Smooth muscle cell (in vitro differentiated cells): ENCODE measurements around the gene CREB5. TPM values are rescaled to one million over a fixed set of nuclear protein-coding genes. Genes with fewer than 3 reads are reported as not detected.
A peak's percentile ranks its signal among the peaks of the same experiment; 100 is the strongest.

Experiments used
- DNase-seq: peaks from one replicate; lab custom pipeline; 2025; ENCODE audit not compliant: unreplicated experiment; lab: John Stamatoyannopoulos, UW
- H2AFZ ChIP-seq: fragments of 200-600 bp; sonication (generic); 2 replicates; pipeline ENCODE4 v1.6.0; 2016; ENCODE audit warnings: antibody characterized with exemption, low read depth, mild to moderate bottlenecking
- H3F3A ChIP-seq: fragments of 200-600 bp; sonication (generic); 2 replicates; pipeline ENCODE4 v1.6.0; 2017; ENCODE audit warnings: antibody characterized with exemption, low read depth
- H3K27ac ChIP-seq: fragments of 200-600 bp; sonication (generic); 2 replicates; pipeline ENCODE4 v1.5.1; 2016; ENCODE audit warnings: low read depth, mild to moderate bottlenecking
- H3K27me3 ChIP-seq: fragments of 200-600 bp; sonication (generic); 2 replicates; pipeline ENCODE4 v1.6.1; 2016; ENCODE audit warnings: low read depth, mild to moderate bottlenecking
- H3K36me3 ChIP-seq: fragments of 200-600 bp; sonication (generic); 2 replicates; pipeline ENCODE4 v1.5.1; 2016; ENCODE audit warnings: low read depth
- H3K4me1 ChIP-seq: fragments of 200-600 bp; sonication (generic); 2 replicates; pipeline ENCODE4 v1.5.1; 2016; ENCODE audit warnings: low read depth
- H3K4me2 ChIP-seq: fragments of 200-600 bp; sonication (generic); 2 replicates; pipeline ENCODE4 v1.6.0; 2016; ENCODE audit warnings: mild to moderate bottlenecking
- H3K4me3 ChIP-seq: fragments of 200-600 bp; sonication (generic); 2 replicates; pipeline ENCODE4 v1.5.1; 2016; ENCODE audit warnings: mild to moderate bottlenecking
- H3K79me2 ChIP-seq: fragments of 200-600 bp; sonication (generic); 2 replicates; pipeline ENCODE4 v1.6.0; 2016; ENCODE audit warnings: low read depth, mild to moderate bottlenecking
- H3K9ac ChIP-seq: fragments of 200-600 bp; sonication (generic); 2 replicates; pipeline ENCODE4 v1.6.0; 2016; ENCODE audit warnings: low read depth
- H3K9me3 ChIP-seq: fragments of 200-600 bp; sonication (generic); replicated peaks from 2 replicates; pipeline ENCODE4 v1.5.1; 2016; ENCODE audit warnings: low read depth
- H4K20me1 ChIP-seq: fragments of 200-600 bp; sonication (generic); 2 replicates; pipeline ENCODE4 v1.6.0; 2016; ENCODE audit warnings: low read depth
- WGBS: methylation state at CpG from one replicate; pipeline ENCODE4 v1.1.7; 2016; ENCODE audit warnings: low lambda C conversion rate; 5-methylcytosine and 5-hydroxymethylcytosine counted together
- polyA plus RNA-seq: library from polyadenylated mRNA; unstranded; fragments of >200 nt; fragmentation: Nextera tagmentation; extraction: Ambion mirVana; gene quantifications from 2 replicates; pipeline ENCODE4 v1.2.1, GENCODE V29; 2016
- total RNA-seq: library from RNA; depleted of rRNA; stranded (reverse); fragments of >200 nt; gene quantifications from 2 replicates; pipeline ENCODE4 v1.2.3, GENCODE V29; 2014
- TF ChIP-seq, protein P1 (sequence below): fragments of 200-600 bp; sonication (generic); IDR thresholded peaks from 2 replicates; pipeline ENCODE4 v1.5.1; 2017; ENCODE audit warnings: borderline replicate concordance, mild to moderate bottlenecking, antibody characterized with exemption; ENCODE audit not compliant: insufficient read depth, poor library complexity, severe bottlenecking

Gene CREB5
- total and polyA plus RNA-seq, 2 experiments from 2014 or later: 6.2 to 18.2 TPM

DNA sequence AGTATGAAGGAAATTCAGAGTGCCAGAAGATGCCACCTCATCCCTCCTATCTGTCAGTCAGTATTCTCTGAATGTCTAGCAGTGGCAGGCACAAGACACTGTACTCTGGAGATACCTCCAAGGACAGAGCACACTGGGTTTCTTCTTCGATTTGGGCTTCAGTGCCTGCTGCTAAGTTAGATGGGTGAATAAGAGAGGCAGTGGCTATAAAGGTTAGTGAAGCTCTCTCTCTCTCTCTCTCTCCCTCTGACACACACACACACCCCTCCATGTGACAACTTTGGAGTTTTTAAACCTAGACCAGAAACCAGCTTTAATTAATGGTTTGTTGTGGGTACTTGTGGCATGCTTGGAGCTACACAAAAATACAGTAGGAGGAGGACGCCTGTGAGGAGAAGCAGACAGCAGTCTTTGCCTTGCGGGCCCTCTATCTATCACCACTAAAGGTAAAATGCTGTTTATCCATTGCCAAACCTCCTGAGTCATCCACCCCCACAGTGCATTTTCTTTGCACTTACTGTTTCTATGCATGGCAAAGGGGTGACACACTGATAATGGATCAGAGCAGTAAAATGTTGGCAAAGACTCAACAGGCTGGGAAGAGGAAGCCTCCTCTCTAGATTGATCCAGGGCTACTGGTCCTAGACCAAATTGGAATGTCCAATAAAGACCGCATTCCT is 443.4 kb downstream of the CREB5 start:
- Histone ChIP-seq H3K27ac (peak overlapping the region; percentile 84), H3F3A (peaks cover 8% of the 10 kb centered on the region), H3K9me3 (no peaks in the 10 kb centered on the region), H3K9ac (peak overlapping the region; percentile 37), H3K27me3 (peaks cover 21% of the 10 kb centered on the region), H4K20me1 (no peaks in the 10 kb centered on the region), H3K4me2 (peak overlapping the region; percentile 40), H2AFZ (no peak overlapping the region), H3K4me3 (no peak overlapping the region), H3K36me3 (no peaks in the 10 kb centered on the region), H3K4me1 (peaks cover 14% of the 10 kb centered on the region), H3K79me2 (no peaks in the 10 kb centered on the region)
- WGBS: 25% methylated on average over 4 of the region's 4 CpGs
- TF ChIP-seq, protein P1, sequence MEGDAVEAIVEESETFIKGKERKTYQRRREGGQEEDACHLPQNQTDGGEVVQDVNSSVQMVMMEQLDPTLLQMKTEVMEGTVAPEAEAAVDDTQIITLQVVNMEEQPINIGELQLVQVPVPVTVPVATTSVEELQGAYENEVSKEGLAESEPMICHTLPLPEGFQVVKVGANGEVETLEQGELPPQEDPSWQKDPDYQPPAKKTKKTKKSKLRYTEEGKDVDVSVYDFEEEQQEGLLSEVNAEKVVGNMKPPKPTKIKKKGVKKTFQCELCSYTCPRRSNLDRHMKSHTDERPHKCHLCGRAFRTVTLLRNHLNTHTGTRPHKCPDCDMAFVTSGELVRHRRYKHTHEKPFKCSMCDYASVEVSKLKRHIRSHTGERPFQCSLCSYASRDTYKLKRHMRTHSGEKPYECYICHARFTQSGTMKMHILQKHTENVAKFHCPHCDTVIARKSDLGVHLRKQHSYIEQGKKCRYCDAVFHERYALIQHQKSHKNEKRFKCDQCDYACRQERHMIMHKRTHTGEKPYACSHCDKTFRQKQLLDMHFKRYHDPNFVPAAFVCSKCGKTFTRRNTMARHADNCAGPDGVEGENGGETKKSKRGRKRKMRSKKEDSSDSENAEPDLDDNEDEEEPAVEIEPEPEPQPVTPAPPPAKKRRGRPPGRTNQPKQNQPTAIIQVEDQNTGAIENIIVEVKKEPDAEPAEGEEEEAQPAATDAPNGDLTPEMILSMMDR: no peak
- no peak for DNase-seq

DNA sequence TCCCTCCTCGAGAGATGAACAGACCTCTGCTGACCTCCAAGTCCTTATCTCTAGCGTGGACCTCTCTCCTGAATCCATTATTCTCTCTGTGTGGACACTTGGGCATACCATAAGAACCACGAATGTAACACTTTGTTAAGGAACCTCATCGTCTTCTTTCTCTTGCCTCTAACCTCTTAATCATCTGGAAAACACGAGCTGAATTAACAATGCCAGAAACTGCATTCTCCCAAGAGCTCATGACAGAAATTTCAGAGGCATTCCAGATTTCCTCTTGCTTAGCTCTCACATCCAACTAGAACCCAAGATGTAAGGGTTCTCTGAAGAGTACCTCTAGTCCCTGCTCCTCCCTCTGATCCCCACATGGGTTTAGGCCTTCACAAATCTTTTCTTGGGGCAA is 444.3 kb downstream of the CREB5 start:
- Histone ChIP-seq H4K20me1 (no peaks in the 10 kb centered on the region), H3K4me1 (peaks cover 14% of the 10 kb centered on the region), H3K4me2 (peak overlapping the region; percentile 10), H3K27me3 (peaks cover 11% of the 10 kb centered on the region), H3K79me2 (no peaks in the 10 kb centered on the region), H3K4me3 (no peak overlapping the region), H3K9me3 (no peaks in the 10 kb centered on the region), H3K36me3 (no peaks in the 10 kb centered on the region), H3K27ac (peak overlapping the region; percentile 84), H3K9ac (no peak overlapping the region), H2AFZ (no peak overlapping the region), H3F3A (peaks cover 8% of the 10 kb centered on the region)
- no peak for DNase-seq
- WGBS: 55% methylated on average over 5 of the region's 5 CpGs
- TF ChIP-seq, protein P1: no peak

DNA sequence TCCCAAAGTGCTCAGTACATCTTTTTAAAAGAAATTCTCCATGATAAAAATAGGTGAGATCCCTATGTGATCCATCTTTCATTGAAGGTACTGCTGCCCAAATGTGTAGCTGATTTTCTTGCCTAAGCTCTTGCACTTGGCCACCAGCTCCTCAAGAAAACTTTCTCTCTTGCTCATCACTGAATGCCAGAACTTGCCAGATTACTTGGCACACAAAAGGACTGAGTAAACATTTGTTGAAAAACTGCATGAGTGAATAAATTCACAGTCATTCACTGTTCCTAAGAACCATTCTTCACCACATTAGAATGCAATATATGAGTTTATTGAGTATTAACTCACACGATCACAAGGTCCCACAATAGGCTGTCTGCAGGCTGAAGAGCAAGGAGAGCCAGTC is 445.9 kb downstream of the CREB5 start:
- no peak overlapping the region for H3K27ac ChIP-seq
- H3K4me2 ChIP-seq: no peak overlapping the region

More for the DNA sequence above, 445.9 kb downstream of the CREB5 start:
- H3K27me3 ChIP-seq: no peaks in the 10 kb centered on the region
- H3K9me3 ChIP-seq: no peaks in the 10 kb centered on the region
- H3K79me2 ChIP-seq: no peaks in the 10 kb centered on the region
- TF ChIP-seq, protein P1: no peak
- WGBS: 90% methylated on average over 1 of the region's 1 CpG
- DNase-seq: no peak
- peaks cover 9% of the 10 kb centered on the region for H3F3A ChIP-seq
- no peaks in the 10 kb centered on the region for H3K36me3 ChIP-seq
- H3K4me1 ChIP-seq: peaks cover 9% of the 10 kb centered on the region
- no peak overlapping the region for H3K9ac ChIP-seq
- H2AFZ ChIP-seq: no peak overlapping the region
- no peak overlapping the region for H3K4me3 ChIP-seq
- no peaks in the 10 kb centered on the region for H4K20me1 ChIP-seq
